Activated B cell treated with CpG ODN at 0.5 μM for 24 hours (primary cell): ENCODE results near the gene TEX264. TPM values are rescaled to one million over a fixed set of nuclear protein-coding genes. Genes with fewer than 3 reads are reported as not detected.

Experiments used
- ATAC-seq: fragments of 200-7000 bp; cut with Tn5 transposase; one replicate; pipeline ENCODE4 v1.10.0; 2021; ENCODE audit warnings: low read depth, mild to moderate bottlenecking, moderate library complexity
- CTCF ChIA-PET: fragments of 350-600 bp; sonication (Branson Sonifier 250); formaldehyde crosslinking; loops from one replicate; lab custom pipeline; 2021; ENCODE audit warnings: antibody characterized with exemption; lab: Charles Lee
- POLR2A ChIA-PET: fragments of 350-600 bp; sonication (Branson Sonifier 250); formaldehyde crosslinking; loops from one replicate; lab custom pipeline; 2021; ENCODE audit warnings: antibody characterized with exemption; lab: Charles Lee
- DNase-seq: peaks from one replicate; pipeline ENCODE4 v3.0.0; 2022
- H3K27ac Mint-ChIP-seq: one replicate; pipeline ENCODE4 v1.8.0; 2020; ENCODE audit warnings: mixed read lengths
- H3K27me3 Mint-ChIP-seq: one replicate; pipeline ENCODE4 v1.8.0; 2021; ENCODE audit warnings: mixed read lengths
- H3K36me3 Mint-ChIP-seq: one replicate; pipeline ENCODE4 v1.8.0; 2021; ENCODE audit warnings: low read depth, mixed read lengths
- H3K4me1 Mint-ChIP-seq: one replicate; pipeline ENCODE4 v1.8.0; 2021; ENCODE audit warnings: mixed read lengths
- H3K4me3 Mint-ChIP-seq: one replicate; pipeline ENCODE4 v1.8.0; 2020; ENCODE audit warnings: mild to moderate bottlenecking, mixed read lengths
- H3K9me3 Mint-ChIP-seq: one replicate; pipeline ENCODE4 v1.8.0; 2020; ENCODE audit warnings: mixed read lengths
- CTCF ChIP-seq: fragments of 200-600 bp; IDR thresholded peaks from one replicate; pipeline ENCODE4 v1.8.0; 2022; ENCODE audit warnings: antibody characterized with exemption, mild to moderate bottlenecking
- intact Hi-C: fragments of 100-400 bp; cut with micrococcal nuclease; formaldehyde crosslinking; loops from one replicate; pipeline ENCODE4 v1.15.1; 2024
- total RNA-seq: library from RNA; stranded (reverse); gene quantifications from 2 replicates; pipeline ENCODE4 v1.2.3, GENCODE V29; 2022

TEX264 gene
- total RNA-seq, 1 donor from 2014 or later: 24.4 TPM

- Mint-ChIP-seq H3K4me1 (peaks cover 9% of the 10 kb centered on the region), H3K27me3 (no peaks in the 10 kb centered on the region), H3K36me3 (peaks cover 22% of the 10 kb centered on the region), H3K9me3 (no peaks in the 10 kb centered on the region), H3K27ac (no peak overlapping the region), H3K4me3 (no peak overlapping the region)
- no peak for TF ChIP-seq CTCF
- intact Hi-C loops: no loop called here
- DNase-seq (peak; percentile 5), ATAC-seq (no peak)
- CTCF ChIA-PET: no interaction called here
- POLR2A ChIA-PET: no interaction called here
Observed at GRCh38 chr3:51708216-51708845, 37.3 kb downstream of the TEX264 start.

- Mint-ChIP-seq H3K4me1 (peaks cover 9% of the 10 kb centered on the region), H3K27me3 (no peaks in the 10 kb centered on the region), H3K4me3 (no peak overlapping the region), H3K9me3 (no peaks in the 10 kb centered on the region), H3K36me3 (peaks cover 19% of the 10 kb centered on the region), H3K27ac (no peak overlapping the region)
- DNase-seq: peak; percentile 12
- no peak for TF ChIP-seq CTCF
- intact Hi-C loops: no loop called here
- no peak for ATAC-seq
- POLR2A ChIA-PET: no interaction called here
- CTCF ChIA-PET: no interaction called here
Observed at GRCh38 chr3:51709004-51709420, 38.0 kb downstream of the TEX264 start.

GRCh38 chr3:51709675-51710074, 38.6 kb downstream of the TEX264 start:
- DNase-seq: no peak
- Mint-ChIP-seq H3K27me3 (no peaks in the 10 kb centered on the region), H3K4me3 (no peak overlapping the region), H3K27ac (no peak overlapping the region), H3K9me3 (no peaks in the 10 kb centered on the region), H3K4me1 (peaks cover 9% of the 10 kb centered on the region), H3K36me3 (peaks cover 13% of the 10 kb centered on the region)
- ChIA-PET CTCF (no interaction called here), POLR2A (interaction anchor here (0.6 kb wide), 1 partner anchor 20 kb away, joined by 3 read pairs; no protein-coding TSS in a partner anchor)
- no peak for TF ChIP-seq CTCF
- ATAC-seq: no peak
- intact Hi-C loops: no loop called here

GRCh38 chr3:51710631-51711351, 39.7 kb downstream of the TEX264 start:
- Mint-ChIP-seq H3K27me3 (no peaks in the 10 kb centered on the region), H3K9me3 (no peaks in the 10 kb centered on the region), H3K27ac (no peak overlapping the region), H3K4me1 (peaks cover 9% of the 10 kb centered on the region), H3K36me3 (peaks cover 2% of the 10 kb centered on the region), H3K4me3 (no peak overlapping the region)
- no peak for TF ChIP-seq CTCF
- intact Hi-C loops: no loop called here
- ChIA-PET POLR2A (no interaction called here), CTCF (no interaction called here)
- ATAC-seq (no peak), DNase-seq (peak; percentile 8)

- H3K4me3 Mint-ChIP-seq: no peak overlapping the region
- H3K9me3 Mint-ChIP-seq: no peaks in the 10 kb centered on the region
- POLR2A ChIA-PET: no interaction called here
- ATAC-seq: no peak
- intact Hi-C loops: no loop called here
- H3K4me1 Mint-ChIP-seq: peaks cover 7% of the 10 kb centered on the region
- H3K27me3 Mint-ChIP-seq: no peaks in the 10 kb centered on the region
- no peak overlapping the region for H3K27ac Mint-ChIP-seq
- no peaks in the 10 kb centered on the region for H3K36me3 Mint-ChIP-seq
- no peak for TF ChIP-seq CTCF
- no peak for DNase-seq
- CTCF ChIA-PET: no interaction called here
Observed at GRCh38 chr3:51711352-51712037, 40.4 kb downstream of the TEX264 start.
